Muscle layer of colon (tissue), 2 donors: Measurements from ENCODE around the gene PNMA3.
"Not testable (repeated sequence)": the region's sequence is repeated elsewhere in the genome, so short reads cannot be mapped to it uniquely, and the experiment has no call there.

Experiments
- H3K27ac ChIP-seq: one replicate; pipeline ENCODE4 v1.7.0; 2013; ENCODE audit warnings: low read depth, mild to moderate bottlenecking, low read length, moderate library complexity
- H3K27me3 ChIP-seq, 2 donors: one replicate each; pipeline ENCODE4 v1.7.0; 2013; ENCODE audit warnings: low read length in 2 of 2, mild to moderate bottlenecking in 2 of 2; ENCODE audit not compliant: insufficient read depth in 2 of 2, control insufficient read depth in 1 of 2
- H3K36me3 ChIP-seq: one replicate; pipeline ENCODE4 v1.7.0; 2013; ENCODE audit warnings: mild to moderate bottlenecking, low read length; ENCODE audit not compliant: insufficient read depth
- H3K4me1 ChIP-seq: one replicate; pipeline ENCODE4 v1.7.0; 2013; ENCODE audit warnings: mild to moderate bottlenecking, low read length; ENCODE audit not compliant: insufficient read depth
- H3K4me3 ChIP-seq, 2 donors: one replicate each; pipeline ENCODE4 v1.7.0; 2013; ENCODE audit warnings: low read length in 2 of 2, low read depth in 1 of 2, mild to moderate bottlenecking in 1 of 2, moderate library complexity in 1 of 2
- H3K9ac ChIP-seq: one replicate; pipeline ENCODE4 v1.7.0; 2013; ENCODE audit warnings: low read length
- H3K9me3 ChIP-seq: one replicate; pipeline ENCODE4 v1.7.0; 2013; ENCODE audit warnings: mild to moderate bottlenecking, low read length
- donor health status: abdominal sarcoma.
- donor health status: Adenocarcinoma of cecum.

Gene PNMA3

GRCh38 chrX:153057281-153057680 lies 1.0 kb downstream of the PNMA3 start:
- Histone ChIP-seq H3K27ac (no peak overlapping the region), H3K36me3 (no peaks in the 10 kb centered on the region), H3K4me3 (no peak overlapping the region), H3K9me3 (no peaks in the 10 kb centered on the region), H3K27me3 (peaks cover 0 to 29% of the 10 kb centered on the region in 2 donors), H3K4me1 (no peaks in the 10 kb centered on the region), H3K9ac (no peak overlapping the region)

GRCh38 chrX:153059191-153060094 lies 3.2 kb downstream of the PNMA3 start:
- H3K4me1 ChIP-seq, result no peaks in the 10 kb centered on the region
- no peaks in the 10 kb centered on the region for H3K36me3 ChIP-seq
- H3K27me3 ChIP-seq, result peaks cover 0 to 29% of the 10 kb centered on the region in 2 donors
- H3K4me3 ChIP-seq, result no peak overlapping the region
- no peaks in the 10 kb centered on the region for H3K9me3 ChIP-seq
- no peak overlapping the region for H3K9ac ChIP-seq
- H3K27ac ChIP-seq, result no peak overlapping the region

- H3K27ac ChIP-seq, result no peak overlapping the region
- H3K9ac ChIP-seq, result no peak overlapping the region
- no peaks in the 10 kb centered on the region for H3K36me3 ChIP-seq
- H3K9me3 ChIP-seq, result no peaks in the 10 kb centered on the region
- peaks cover 0 to 29% of the 10 kb centered on the region in 2 donors for H3K27me3 ChIP-seq
- H3K4me1 ChIP-seq, result no peaks in the 10 kb centered on the region
- no peak overlapping the region for H3K4me3 ChIP-seq
Measured at GRCh38 chrX:153060095-153060445, 3.8 kb downstream of the PNMA3 start.

- Histone ChIP-seq H3K36me3 (no peaks in the 10 kb centered on the region), H3K27me3 (peaks cover 0 to 24% of the 10 kb centered on the region in 2 donors), H3K27ac (no peak overlapping the region), H3K4me1 (no peaks in the 10 kb centered on the region), H3K4me3 (no peak overlapping the region), H3K9ac (no peak overlapping the region), H3K9me3 (no peaks in the 10 kb centered on the region)
Measured at GRCh38 chrX:153061732-153062131, 5.5 kb downstream of the PNMA3 start.

GRCh38 chrX:153063315-153063714 lies 7.0 kb downstream of the PNMA3 start:
- no peak overlapping the region for H3K27ac ChIP-seq

GRCh38 chrX:153064061-153064460 lies 7.8 kb downstream of the PNMA3 start:
- peaks cover 0 to 4% of the 10 kb centered on the region in 2 donors for H3K27me3 ChIP-seq
- no peaks in the 10 kb centered on the region for H3K36me3 ChIP-seq
- H3K9ac ChIP-seq, result no peak overlapping the region
- no peak overlapping the region for H3K4me3 ChIP-seq
- H3K27ac ChIP-seq, result no peak overlapping the region
- no peaks in the 10 kb centered on the region for H3K9me3 ChIP-seq
- no peaks in the 10 kb centered on the region for H3K4me1 ChIP-seq

More at GRCh38 chrX:153063315-153063714, 7.0 kb downstream of the PNMA3 start:
- Histone ChIP-seq H3K4me3 (no peak overlapping the region), H3K4me1 (no peaks in the 10 kb centered on the region), H3K36me3 (no peaks in the 10 kb centered on the region), H3K9me3 (no peaks in the 10 kb centered on the region), H3K27me3 (peaks cover 0 to 10% of the 10 kb centered on the region in 2 donors), H3K9ac (no peak overlapping the region)

- Histone ChIP-seq H3K27me3 (no peaks in the 10 kb centered on the region), H3K9ac (no peak overlapping the region), H3K4me1 (no peaks in the 10 kb centered on the region)
Measured at GRCh38 chrX:153065389-153065788, 9.1 kb downstream of the PNMA3 start.

GRCh38 chrX:153066402-153066801 lies 10.1 kb downstream of the PNMA3 start:
- not testable (repeated sequence) for H3K9me3 ChIP-seq, H3K4me1 ChIP-seq, H3K27me3 ChIP-seq, H3K36me3 ChIP-seq, H3K9ac ChIP-seq, H3K4me3 ChIP-seq, H3K27ac ChIP-seq

More at GRCh38 chrX:153065389-153065788, 9.1 kb downstream of the PNMA3 start:
- H3K4me3 ChIP-seq, result no peak overlapping the region
- H3K27ac ChIP-seq, result no peak overlapping the region
- H3K9me3 ChIP-seq, result no peaks in the 10 kb centered on the region
- no peaks in the 10 kb centered on the region for H3K36me3 ChIP-seq

- H3K4me1 ChIP-seq, H3K27me3 ChIP-seq, H3K36me3 ChIP-seq: not testable (repeated sequence)
Measured at GRCh38 chrX:153071909-153072583, 15.8 kb downstream of the PNMA3 start, which contains the start of gene PNMA6A. Gene PNMA6A (plus strand): TSS chrX:153072454. CDS start chrX:153073063, 609 bp downstream.

GRCh38 chrX:153073331-153073730 lies 17.1 kb downstream of the PNMA3 start:
- H3K4me1 ChIP-seq, H3K27me3 ChIP-seq, H3K36me3 ChIP-seq, H3K9me3 ChIP-seq, H3K9ac ChIP-seq, H3K27ac ChIP-seq, H3K4me3 ChIP-seq: not testable (repeated sequence)

More at GRCh38 chrX:153071909-153072583, 15.8 kb downstream of the PNMA3 start, which contains the start of gene PNMA6A:
- H3K9me3 ChIP-seq, H3K4me3 ChIP-seq, H3K9ac ChIP-seq, H3K27ac ChIP-seq: not testable (repeated sequence)

GRCh38 chrX:153074262-153074899 lies 18.1 kb downstream of the PNMA3 start:
- H3K4me1 ChIP-seq, result no peaks in the 10 kb centered on the region
- no peak overlapping the region for H3K4me3 ChIP-seq
- no peaks in the 10 kb centered on the region for H3K36me3 ChIP-seq
- H3K27me3 ChIP-seq, result no peaks in the 10 kb centered on the region
- no peak overlapping the region for H3K27ac ChIP-seq
- no peaks in the 10 kb centered on the region for H3K9me3 ChIP-seq
- no peak overlapping the region for H3K9ac ChIP-seq
